K562 treated with DMSO at 1 percent for 24 hours (cell line): ENCODE measurements around the gene TACC3. TPM values are rescaled to one million over a fixed set of nuclear protein-coding genes. Genes with fewer than 3 reads are reported as not detected.

ENCODE experiments used
- total RNA-seq: library from RNA; unstranded; fragments of 300-600 nt; gene quantifications from 2 replicates; pipeline ENCODE4 v1.2.3, GENCODE V29; 2022; ENCODE audit warnings: low read depth; ENCODE audit not compliant: insufficient read depth

TACC3 gene
- total RNA-seq, result 130 and 131 TPM in 2 replicates

DNA sequence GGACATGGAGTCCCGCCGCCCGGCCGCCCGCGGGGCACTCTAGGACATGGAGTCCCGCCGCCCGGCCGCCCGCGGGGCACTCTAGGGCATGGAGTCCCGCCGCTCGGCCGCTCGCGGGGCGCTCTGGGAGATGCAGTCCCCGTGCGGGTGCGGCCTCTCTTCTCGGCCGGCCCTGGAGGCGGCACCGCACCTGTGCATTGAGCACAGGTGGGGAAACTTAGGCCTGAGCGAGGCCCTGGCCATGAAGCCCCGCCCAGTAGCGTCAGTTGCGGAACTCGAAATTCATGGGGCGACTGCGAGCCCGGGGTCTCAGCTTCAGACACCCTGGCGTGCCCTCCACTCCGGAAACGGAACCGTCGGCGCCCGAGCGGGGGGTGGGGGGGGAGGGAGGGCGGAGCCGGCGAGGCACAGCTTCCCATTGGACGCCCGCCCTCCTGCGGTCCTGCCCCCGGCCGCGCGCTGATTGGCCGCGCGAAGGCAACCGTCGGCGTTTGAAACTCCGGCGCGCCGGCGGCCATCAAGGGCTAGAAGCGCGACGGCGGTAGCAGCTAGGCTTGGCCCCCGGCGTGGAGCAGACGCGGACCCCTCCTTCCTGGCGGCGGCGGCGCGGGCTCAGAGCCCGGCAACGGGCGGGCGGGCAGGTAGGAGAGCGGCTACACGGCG is at the start of gene TACC3, which contains the start of gene TMEM129:
TSS of gene TACC3 (plus strand) at position 519 of the 663 bp plus-strand sequence. CDS start 1,901 bp downstream, outside the sequence.
TSS of gene TMEM129 (minus strand) at position 321 of the 663 bp plus-strand sequence. CDS start 486 bp downstream, outside the sequence.

DNA sequence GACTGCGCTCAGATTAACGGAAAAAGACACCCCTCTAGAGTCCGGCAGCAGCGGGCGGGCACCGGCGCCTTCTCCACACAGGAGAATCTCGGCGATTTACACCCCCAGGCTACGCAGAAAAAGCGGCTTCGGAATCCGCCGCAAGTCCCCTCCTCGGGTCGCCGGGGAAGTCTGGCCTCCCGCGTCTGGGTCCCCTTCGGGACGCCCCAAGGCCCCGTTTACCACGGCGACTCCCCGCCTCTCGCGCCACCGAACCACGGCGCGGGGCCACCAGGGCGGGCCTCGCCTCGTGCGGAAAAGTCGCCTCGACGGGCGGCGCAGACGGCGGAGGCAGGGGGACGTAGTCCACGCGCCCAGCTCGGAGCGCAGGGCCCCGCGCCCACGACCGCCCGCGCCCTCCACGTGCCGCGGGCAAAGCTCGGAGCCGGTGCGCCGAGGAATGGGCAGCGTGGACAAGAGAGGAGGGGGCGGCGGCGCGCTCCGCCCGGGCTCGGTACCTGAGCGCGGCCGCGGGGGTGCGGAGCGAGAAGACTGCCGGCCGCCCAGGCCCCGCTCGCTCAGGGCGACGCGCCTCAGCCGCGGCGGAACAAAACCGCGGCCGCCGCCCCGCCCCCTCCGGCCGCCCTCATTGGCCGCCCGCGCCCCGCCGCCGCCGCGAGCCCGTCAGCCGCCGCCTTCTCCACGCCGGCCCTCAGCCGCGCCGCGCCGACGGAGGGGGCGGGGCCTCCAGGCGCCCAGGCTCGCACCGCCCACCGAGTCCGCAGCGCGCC is 37.4 kb upstream of the TACC3 start, which contains the start of gene FAM53A:
TSS of gene FAM53A (minus strand) at position 578 of the 770 bp plus-strand sequence. CDS start 15,572 bp downstream, outside the sequence.

DNA sequence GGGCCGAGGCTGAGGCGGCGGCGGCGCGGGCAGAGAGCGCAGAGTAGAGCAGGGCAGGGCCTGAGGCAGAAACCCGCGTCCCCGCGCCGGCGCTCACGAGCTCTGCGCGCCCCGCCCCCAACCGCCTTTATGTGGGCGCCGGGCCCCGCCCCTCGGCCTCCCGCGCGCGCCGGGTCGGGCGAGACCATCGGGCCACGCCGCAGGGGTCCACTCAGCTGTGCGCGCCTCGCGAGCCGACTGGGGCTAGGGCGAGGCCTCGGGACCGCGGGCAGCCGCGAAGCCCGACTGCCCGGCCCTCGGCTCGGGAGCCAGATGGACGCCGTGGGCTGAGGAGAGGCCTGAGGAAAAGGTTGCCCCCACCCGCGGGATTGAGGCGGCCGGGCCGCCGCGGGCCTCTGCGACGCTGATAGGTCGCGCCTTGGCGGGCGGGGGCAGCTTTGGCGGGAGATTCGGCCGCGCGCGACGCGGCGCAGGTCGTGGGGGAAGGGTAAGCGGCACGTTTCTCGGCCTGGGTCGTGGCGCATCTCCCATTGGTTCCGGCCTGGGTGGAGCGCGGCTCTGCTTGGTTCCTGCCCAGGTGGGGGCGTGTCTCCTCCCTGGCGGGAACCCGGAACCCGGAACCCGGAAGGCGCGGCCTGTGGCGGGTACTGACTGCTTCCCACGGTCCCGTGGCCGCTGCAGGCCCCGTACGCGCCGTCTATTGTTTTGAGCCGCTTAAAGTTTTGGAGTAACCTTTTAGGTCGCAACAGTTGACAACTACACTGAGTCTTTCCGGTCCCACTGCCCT is 8.9 kb upstream of the TACC3 start, which contains the start of gene SLBP:
TSS of gene SLBP (minus strand) at position 104 of the 787 bp plus-strand sequence. CDS start 131 bp downstream, outside the sequence.

DNA sequence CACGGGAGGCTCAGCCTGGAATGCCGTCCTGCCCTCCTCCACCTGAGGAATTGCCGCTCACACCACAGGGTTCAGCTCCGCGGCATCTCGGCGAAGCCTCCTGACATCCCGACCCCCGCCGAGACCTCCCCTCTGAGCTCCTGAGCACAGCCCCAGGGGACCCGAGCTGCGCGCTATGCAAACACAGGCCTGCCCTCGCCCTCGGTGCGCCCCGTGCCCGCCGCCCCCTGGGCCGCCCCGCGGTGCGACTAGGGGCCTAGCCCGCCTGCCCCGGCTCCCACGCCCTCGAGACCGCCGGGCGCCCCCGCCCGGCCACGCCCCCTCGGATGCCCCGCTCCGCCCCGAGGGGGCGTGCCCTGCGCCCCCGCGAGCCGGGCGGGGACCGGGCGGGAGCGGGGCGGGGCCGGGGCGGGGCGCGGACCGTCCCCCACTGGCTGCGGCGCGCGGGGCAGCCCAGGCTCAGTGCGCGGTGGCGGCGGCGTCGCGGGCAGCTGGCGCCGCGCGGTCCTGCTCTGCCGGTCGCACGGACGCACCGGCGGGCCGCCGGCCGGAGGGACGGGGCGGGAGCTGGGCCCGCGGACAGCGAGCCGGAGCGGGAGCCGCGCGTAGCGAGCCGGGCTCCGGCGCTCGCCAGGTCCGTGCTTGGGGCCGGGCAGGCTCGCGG is 71.6 kb downstream of the TACC3 start, which contains the start of gene FGFR3:
TSS of gene FGFR3 (plus strand) at position 462 of the 664 bp plus-strand sequence. CDS start 642 bp downstream, outside the sequence.

Other genes starting within 250 kb of the TACC3 start
- gene FAM53A, start 37.2 kb upstream of the TACC3 start, total RNA-seq, result 3.3 and 4.7 TPM in 2 replicates
- gene SLBP, start 9.2 kb upstream of the TACC3 start, total RNA-seq, result 107 and 115 TPM in 2 replicates
- 66.8 and 69.2 TPM in 2 replicates for gene TMEM129, start 198 bp upstream of the TACC3 start, total RNA-seq
- 20.7 and 21.9 TPM in 2 replicates for gene FGFR3, start 71.8 kb downstream of the TACC3 start, total RNA-seq
- 23.4 and 28.5 TPM in 2 replicates for gene LETM1, start 134.6 kb downstream of the TACC3 start, total RNA-seq
- gene NSD2, start 149.9 kb downstream of the TACC3 start, total RNA-seq, result 48.3 and 61.9 TPM in 2 replicates